Esophagus muscularis mucosa (tissue), 4 donors: Measurements from ENCODE around the gene TICAM2. TPM values are rescaled to one million over a fixed set of nuclear protein-coding genes. Genes with fewer than 3 reads are reported as not detected.

Experiments used
- DNase-seq: peaks from one replicate; pipeline ENCODE4 v3.0.0-alpha.2; 2017; ENCODE audit errors: extremely low spot score
- H3K27ac ChIP-seq, 4 donors: fragments of 200-600 bp; sonication (generic); replicated peaks in 1 of 4; 1 replicate in 3 of 4; 2 replicates in 1 of 4; pipeline ENCODE4 v1.5.1; 2016 to 2019; ENCODE audit warnings: mild to moderate bottlenecking in 1 of 4
- H3K27me3 ChIP-seq, 4 donors: fragments of 200-600 bp; sonication (generic); one replicate each; pipeline versions ENCODE4 v1.5.1 to v1.6.0; 2016 to 2019
- H3K36me3 ChIP-seq, 4 donors: fragments of 200-600 bp; sonication (generic); one replicate each; pipeline ENCODE4 v1.5.1; 2016 to 2019
- H3K4me1 ChIP-seq, 4 donors: fragments of 200-600 bp; sonication (generic); one replicate each; pipeline ENCODE4 v1.5.1; 2016 to 2019
- H3K4me3 ChIP-seq, 4 donors: fragments of 200-600 bp; sonication (generic); 1 replicate in 2 of 4; 2 replicates in 2 of 4; pipeline ENCODE4 v1.5.1; 2016 to 2019; ENCODE audit warnings: mild to moderate bottlenecking in 4 of 4, moderate library complexity in 1 of 4
- H3K9me3 ChIP-seq, 4 donors: fragments of 200-600 bp; sonication (generic); 1 replicate in 3 of 4; 2 replicates in 1 of 4; pipeline ENCODE4 v1.5.1; 2016 to 2019
- EP300 ChIP-seq: sonication (generic); formaldehyde crosslinking; IDR thresholded peaks from one replicate; pipeline ENCODE4 v1.6.1; 2017; ENCODE audit warnings: antibody characterized with exemption
- POLR2A ChIP-seq: fragments of 450-650 bp; IDR thresholded peaks from one replicate; pipeline ENCODE4 v1.6.1; 2017; ENCODE audit warnings: antibody characterized with exemption, moderate library complexity, mild to moderate bottlenecking, low read depth
- POLR2AphosphoS5 ChIP-seq, 2 donors: sonication (generic); formaldehyde crosslinking; IDR thresholded peaks; one replicate each; pipeline ENCODE4 v1.6.1; 2017; ENCODE audit warnings: antibody characterized with exemption in 2 of 2
- WGBS: methylation state at CpG from one replicate; pipeline ENCODE4 v1.1.5; 2018; 5-methylcytosine and 5-hydroxymethylcytosine counted together
- intact Hi-C: fragments of 100-400 bp; cut with DNase I; formaldehyde crosslinking; loops from one replicate; pipeline ENCODE4 v1.15.1; 2023
- total RNA-seq, 4 donors: library from RNA; depleted of rRNA; stranded (reverse); fragments of >200 nt; gene quantifications; one replicate each; pipeline versions ENCODE4 v1.1.0 to v1.2.1, GENCODE V29; 2016
- TF ChIP-seq, protein P1 (sequence below), 3 experiments: fragments of 200-600 bp in 2 of 3; fragments of 450-650 bp in 1 of 3; sonication (generic) in 2 of 3; IDR thresholded peaks; one replicate each; pipeline ENCODE4 v1.5.1; 2017 to 2019; ENCODE audit warnings: antibody characterized with exemption in 3 of 3, mild to moderate bottlenecking in 2 of 3, moderate library complexity in 1 of 3

The TICAM2 gene
- total RNA-seq, 4 donors from 2014 or later = 1.2 to 3.0 (median 1.5) TPM

DNA sequence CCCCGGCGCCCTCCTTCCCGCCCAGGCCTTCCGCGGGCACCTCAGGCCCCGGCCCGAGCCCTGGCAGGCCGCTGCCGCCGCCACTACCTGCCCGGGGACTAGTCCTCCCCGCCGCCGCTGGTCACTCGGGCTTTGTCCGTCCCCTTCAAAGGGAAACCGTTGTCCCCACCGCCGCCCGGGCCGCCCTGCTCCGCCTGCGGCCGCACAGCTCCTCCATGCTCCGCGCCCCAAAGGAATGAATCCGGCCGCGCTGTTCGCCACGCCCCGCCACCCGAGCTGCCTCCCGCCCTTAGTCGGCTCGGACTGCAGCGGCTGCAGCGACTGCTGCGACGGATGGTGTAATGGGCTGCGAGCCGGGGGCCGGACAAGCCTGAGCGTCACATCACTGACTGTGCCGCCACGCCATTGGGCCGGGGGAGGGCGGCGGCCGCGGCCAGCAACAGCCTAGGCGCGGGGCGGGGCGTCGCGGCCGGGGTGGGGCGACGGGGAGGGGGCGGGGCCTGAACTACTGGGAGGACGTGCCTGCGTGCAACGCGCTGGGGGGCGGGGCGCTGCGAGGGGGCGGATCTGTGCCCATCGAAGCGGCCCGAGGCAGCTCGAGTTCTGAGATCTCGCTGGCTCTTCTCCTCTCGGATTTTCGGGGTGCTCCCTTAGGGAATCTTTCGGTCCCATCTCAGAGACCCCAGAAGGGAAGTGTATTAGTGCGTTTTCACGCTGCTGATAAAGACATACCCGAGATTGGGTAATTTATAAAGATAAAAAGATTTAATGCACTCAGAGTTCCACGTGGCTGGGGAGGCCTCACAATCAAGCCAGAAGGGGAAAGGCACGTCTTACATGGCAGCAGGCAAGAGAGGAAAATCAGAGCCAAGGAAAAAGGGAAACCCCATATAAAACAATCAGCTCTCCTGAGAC is 57.6 kb downstream of the TICAM2 start, which contains the start of gene FEM1C:
Gene FEM1C, minus strand, starts transcription at position 340 of the 915 bp plus-strand sequence. CDS start 1,282 bp downstream, outside the sequence.
- DNase-seq = peak; percentile 99
- peak within 1 kb of the TSS; percentile 88 to 98 (median 95) for H3K4me3 ChIP-seq
- peaks cover 6 to 26% (median 20%) of the 10 kb centered on the region in 4 donors for H3K4me1 ChIP-seq
- 8% methylated on average over 9 of the region's 82 CpGs for WGBS
- H3K9me3 ChIP-seq = peaks cover 0 to 4% (median 0%) of the 10 kb centered on the region in 4 donors
- intact Hi-C loops = loop anchor here (5.0 kb wide), 1 partner anchor 122 kb away; no protein-coding TSS in a partner anchor
- TF ChIP-seq POLR2A = peak; percentile 97
- TF ChIP-seq POLR2AphosphoS5 (IDR thresholded peaks at IDR 0.05) = peak; percentile 100
- TF ChIP-seq, protein P1, sequence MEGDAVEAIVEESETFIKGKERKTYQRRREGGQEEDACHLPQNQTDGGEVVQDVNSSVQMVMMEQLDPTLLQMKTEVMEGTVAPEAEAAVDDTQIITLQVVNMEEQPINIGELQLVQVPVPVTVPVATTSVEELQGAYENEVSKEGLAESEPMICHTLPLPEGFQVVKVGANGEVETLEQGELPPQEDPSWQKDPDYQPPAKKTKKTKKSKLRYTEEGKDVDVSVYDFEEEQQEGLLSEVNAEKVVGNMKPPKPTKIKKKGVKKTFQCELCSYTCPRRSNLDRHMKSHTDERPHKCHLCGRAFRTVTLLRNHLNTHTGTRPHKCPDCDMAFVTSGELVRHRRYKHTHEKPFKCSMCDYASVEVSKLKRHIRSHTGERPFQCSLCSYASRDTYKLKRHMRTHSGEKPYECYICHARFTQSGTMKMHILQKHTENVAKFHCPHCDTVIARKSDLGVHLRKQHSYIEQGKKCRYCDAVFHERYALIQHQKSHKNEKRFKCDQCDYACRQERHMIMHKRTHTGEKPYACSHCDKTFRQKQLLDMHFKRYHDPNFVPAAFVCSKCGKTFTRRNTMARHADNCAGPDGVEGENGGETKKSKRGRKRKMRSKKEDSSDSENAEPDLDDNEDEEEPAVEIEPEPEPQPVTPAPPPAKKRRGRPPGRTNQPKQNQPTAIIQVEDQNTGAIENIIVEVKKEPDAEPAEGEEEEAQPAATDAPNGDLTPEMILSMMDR (IDR thresholded peaks at IDR 0.05) = no peak
- H3K36me3 ChIP-seq = peaks cover 0 to 13% (median 4%) of the 10 kb centered on the region in 4 donors
- no peaks in the 10 kb centered on the region for H3K27me3 ChIP-seq
- peak within 1 kb of the TSS; percentile 98 to 99 (median 99) for H3K27ac ChIP-seq

DNA sequence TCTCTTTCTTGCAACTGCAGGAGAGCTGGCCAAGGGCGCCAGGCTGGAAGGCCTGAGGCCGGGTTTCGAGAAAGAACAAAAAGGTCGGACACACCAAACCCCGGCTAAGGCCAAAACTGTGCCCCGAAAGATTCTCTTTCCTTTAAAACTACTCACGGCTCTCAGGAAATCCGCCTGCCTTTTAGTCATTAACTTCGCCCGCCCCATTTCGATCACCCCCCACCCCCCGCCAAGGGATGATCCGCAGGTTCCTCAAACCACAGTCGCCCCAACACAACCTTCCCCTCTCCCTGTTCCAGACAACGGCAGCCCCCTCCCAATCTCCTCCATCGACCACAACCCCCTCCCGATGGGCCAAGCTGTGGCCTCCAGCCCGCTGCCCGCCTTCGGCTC is 58.2 kb downstream of the TICAM2 start:
- WGBS = under 1% methylated on average over 19 of the region's 20 CpGs
- DNase-seq = no peak
- intact Hi-C loops = loop anchor here (5.0 kb wide), 1 partner anchor 122 kb away; no protein-coding TSS in a partner anchor
- Histone ChIP-seq H3K36me3 (peaks cover 0 to 20% (median 6%) of the 10 kb centered on the region in 4 donors), H3K27ac (peak overlapping the region; percentile 98 to 99 (median 99)), H3K4me1 (peaks cover 12 to 32% (median 27%) of the 10 kb centered on the region in 4 donors), H3K4me3 (peak overlapping the region; percentile 88 to 98 (median 95)), H3K9me3 (peaks cover 0 to 4% (median 0%) of the 10 kb centered on the region in 4 donors), H3K27me3 (no peaks in the 10 kb centered on the region)
- TF ChIP-seq, protein P1 (IDR thresholded peaks at IDR 0.05) = no peak
- TF ChIP-seq EP300 (no peak), POLR2AphosphoS5 (IDR thresholded peaks at IDR 0.05) (no peak), POLR2A (no peak)

DNA sequence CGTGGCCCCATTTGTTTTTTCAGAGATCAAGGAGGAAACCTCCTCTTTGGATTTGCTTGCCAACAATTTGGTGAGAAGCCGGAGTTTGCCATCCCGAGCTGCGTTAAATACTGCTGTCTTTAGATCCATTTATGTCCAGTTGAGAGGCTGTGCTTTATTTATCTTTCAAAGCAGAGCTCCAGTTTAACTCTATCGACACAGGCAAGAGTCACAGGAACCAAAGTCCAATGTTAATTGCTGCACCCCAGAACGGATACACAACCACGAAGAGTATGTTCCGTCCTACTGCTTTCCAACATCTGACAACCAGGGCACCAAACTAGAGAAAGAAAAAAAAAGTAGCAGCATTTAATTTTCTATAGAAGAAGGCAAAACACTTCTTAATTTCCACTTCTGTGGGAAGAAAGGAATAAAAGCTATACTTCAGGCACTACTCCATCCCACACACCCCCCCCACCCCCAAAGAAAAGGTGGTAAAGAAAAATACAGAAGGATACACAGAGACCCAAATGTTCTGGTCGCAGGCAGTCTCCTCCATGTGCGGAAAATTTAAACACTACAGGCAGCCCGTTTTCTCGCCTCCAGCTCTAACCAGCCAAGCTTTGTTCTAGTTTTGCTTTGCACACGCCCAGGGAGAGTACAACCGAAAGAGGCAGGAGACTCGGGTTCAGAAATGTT is 58.8 kb downstream of the TICAM2 start:
- Histone ChIP-seq H3K27me3 (no peaks in the 10 kb centered on the region), H3K27ac (peak overlapping the region; percentile 98 to 99 (median 99)), H3K9me3 (peaks cover 0 to 4% (median 0%) of the 10 kb centered on the region in 4 donors), H3K36me3 (peaks cover 0 to 22% (median 6%) of the 10 kb centered on the region in 4 donors), H3K4me3 (peak overlapping the region; percentile 88 to 98 (median 95)), H3K4me1 (peaks cover 15 to 38% (median 32%) of the 10 kb centered on the region in 4 donors)
- intact Hi-C loops = loop anchor here (5.0 kb wide), 1 partner anchor 121 kb away; no protein-coding TSS in a partner anchor
- TF ChIP-seq POLR2AphosphoS5 (IDR thresholded peaks at IDR 0.05) = peak in 1 of 2 donors; percentile 0
- no peak for TF ChIP-seq EP300
- no peak for DNase-seq
- WGBS = 4% methylated on average over 15 of the region's 15 CpGs

DNA sequence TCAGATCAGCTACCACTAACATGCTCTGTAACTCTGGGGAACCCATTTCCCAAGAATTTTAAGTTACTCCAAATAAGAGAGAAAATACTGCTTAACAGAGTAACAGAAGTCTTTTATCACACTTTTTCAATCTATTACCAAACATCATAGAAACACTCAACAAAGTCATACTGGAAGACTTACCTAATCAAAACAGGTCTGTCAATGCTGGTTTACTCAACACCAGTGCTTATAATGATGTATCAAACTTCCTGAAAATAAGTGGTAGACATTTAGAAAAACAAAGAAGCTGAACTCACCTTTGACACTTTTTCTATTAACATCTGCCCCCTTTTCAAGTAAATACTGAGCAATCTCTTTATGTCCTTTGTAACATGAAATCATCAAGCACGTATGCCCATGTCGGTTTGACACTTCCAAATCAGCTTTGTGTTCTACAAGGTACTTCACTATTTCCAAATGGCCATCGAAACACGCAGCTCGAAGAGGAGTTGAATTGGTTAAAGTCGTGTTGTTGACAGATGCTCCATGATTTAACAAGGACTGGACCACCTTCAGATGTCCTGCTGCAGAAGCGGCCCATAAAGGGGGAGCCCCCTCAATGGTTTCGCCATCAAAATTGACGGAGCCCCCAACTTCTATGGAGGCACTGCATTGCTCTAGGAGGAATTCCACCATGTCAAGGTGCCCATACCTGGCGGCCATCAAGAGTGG is 59.5 kb downstream of the TICAM2 start:
- TF ChIP-seq, protein P1 (IDR thresholded peaks at IDR 0.05) = no peak
- peak in 1 of 2 donors; percentile 4 for TF ChIP-seq POLR2AphosphoS5 (IDR thresholded peaks at IDR 0.05)
- peak overlapping the region; percentile 88 to 98 (median 95) for H3K4me3 ChIP-seq
- 30% methylated on average over 10 of the region's 10 CpGs for WGBS
- H3K9me3 ChIP-seq = peaks cover 0 to 4% (median 0%) of the 10 kb centered on the region in 4 donors
- H3K27me3 ChIP-seq = no peaks in the 10 kb centered on the region
- peaks cover 22 to 45% (median 39%) of the 10 kb centered on the region in 4 donors for H3K4me1 ChIP-seq
- intact Hi-C loops = loop anchor here (5.0 kb wide), 1 partner anchor 121 kb away; no protein-coding TSS in a partner anchor
- DNase-seq = no peak
- peaks cover 0 to 22% (median 8%) of the 10 kb centered on the region in 4 donors for H3K36me3 ChIP-seq
- H3K27ac ChIP-seq = peak overlapping the region; percentile 98 to 99 (median 99)
